MG63 (cell line): ENCODE data around the gene ZDHHC24. TPM values are rescaled to one million over a fixed set of nuclear protein-coding genes. Genes with fewer than 3 reads are reported as not detected.
A peak's percentile ranks its signal among the peaks of the same experiment; 100 is the strongest.
"Not testable (repeated sequence)": the region's sequence is repeated elsewhere in the genome, so short reads cannot be mapped to it uniquely, and the experiment has no call there.

Experiments
- DNase-seq: peaks from one replicate; pipeline ENCODE4 v3.0.0-alpha.2; 2020
- H3K27me3 ChIP-seq: fragments of 250-450 bp; sonication (Bioruptor Pico); 2 replicates; pipeline ENCODE4 v1.5.1; 2020; ENCODE audit warnings: mild to moderate bottlenecking, moderate library complexity
- H3K36me3 ChIP-seq: fragments of 250-450 bp; sonication (Bioruptor Pico); 2 replicates; pipeline ENCODE4 v1.5.1; 2020; ENCODE audit warnings: mild to moderate bottlenecking, moderate library complexity
- H3K4me3 ChIP-seq: fragments of 250-450 bp; sonication (Bioruptor Pico); 2 replicates; pipeline ENCODE4 v1.5.1; 2020; ENCODE audit warnings: mild to moderate bottlenecking, moderate library complexity
- H3K9me3 ChIP-seq: fragments of 250-450 bp; sonication (Bioruptor Pico); 2 replicates; pipeline ENCODE4 v1.5.1; 2020; ENCODE audit warnings: mild to moderate bottlenecking, moderate library complexity
- total RNA-seq: library from RNA; depleted of rRNA; stranded (reverse); fragments of >200 nt; shearing (Covaris generic); gene quantifications from 2 replicates; pipeline ENCODE4 v1.2.3, GENCODE V29; 2014; ENCODE audit warnings: low replicate concordance

ZDHHC24 gene
- total RNA-seq, 1 experiment from 2014 or later, result 22.9 TPM

DNA sequence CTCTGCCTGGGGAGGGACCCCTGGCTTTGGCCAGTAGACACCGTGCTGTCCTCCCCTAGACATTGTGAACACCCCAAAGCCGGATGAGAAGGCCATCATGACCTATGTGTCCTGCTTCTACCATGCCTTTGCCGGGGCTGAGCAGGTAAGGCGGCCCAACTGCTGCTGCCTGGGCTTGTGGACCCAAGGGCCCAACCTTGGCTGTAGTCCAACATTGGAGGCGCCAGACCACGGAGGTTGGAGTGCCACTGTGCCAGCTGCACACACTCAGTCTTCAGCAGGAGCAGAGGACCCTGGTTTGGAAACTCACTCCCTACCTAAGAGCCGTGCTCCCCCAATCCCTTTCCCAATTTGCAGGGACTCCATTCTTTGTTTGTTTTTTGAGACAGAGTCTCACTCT, 10.2 kb upstream of the ZDHHC24 start:
- Histone ChIP-seq H3K9me3 (no peaks in the 10 kb centered on the region), H3K27me3 (no peaks in the 10 kb centered on the region), H3K4me3 (no peak overlapping the region), H3K36me3 (no peaks in the 10 kb centered on the region)
- DNase-seq, result no peak

DNA sequence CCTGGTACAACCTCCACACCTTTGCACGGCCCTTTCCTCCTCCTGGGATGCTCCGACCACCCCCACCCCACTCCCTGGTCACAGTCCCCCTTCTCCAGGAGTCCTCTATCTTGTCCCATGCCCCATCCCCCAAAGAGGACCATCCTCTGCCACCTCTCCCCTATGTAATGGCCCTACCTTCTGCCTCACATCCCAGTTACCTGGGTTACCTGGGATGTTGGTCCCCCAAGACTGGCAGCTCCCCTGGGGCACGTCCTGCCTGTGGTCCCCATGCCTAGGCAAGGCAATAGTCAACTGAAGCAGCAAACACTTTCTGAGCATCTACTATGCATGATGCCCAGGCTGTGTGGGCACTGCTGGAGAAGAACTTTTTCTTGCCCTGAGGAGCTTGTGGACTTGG, 9.6 kb upstream of the ZDHHC24 start:
- DNase-seq, result no peak

DNA sequence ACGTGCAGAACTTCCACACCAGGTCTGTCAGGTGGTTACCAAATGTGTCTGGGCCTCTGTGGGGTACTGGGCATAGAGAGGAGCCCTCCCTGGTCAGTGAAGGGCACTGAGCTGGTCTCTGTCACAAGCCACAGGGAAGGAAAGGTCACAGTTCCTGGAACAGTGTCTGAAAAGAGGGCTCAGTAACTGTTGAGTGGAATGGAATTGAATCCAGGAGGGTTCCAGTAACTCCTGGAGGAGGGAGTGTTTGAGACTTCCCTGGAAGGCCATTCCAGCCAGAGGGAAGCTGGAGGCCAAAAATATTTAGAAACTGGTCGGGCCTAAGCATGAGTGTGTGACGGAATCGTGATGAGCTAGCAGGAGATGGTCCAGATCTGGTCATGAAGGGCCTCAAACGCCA, 8.8 kb upstream of the ZDHHC24 start:
- H3K27me3 ChIP-seq, result no peaks in the 10 kb centered on the region
- no peak for DNase-seq

More for the DNA sequence above, 9.6 kb upstream of the ZDHHC24 start:
- no peaks in the 10 kb centered on the region for H3K9me3 ChIP-seq
- no peaks in the 10 kb centered on the region for H3K36me3 ChIP-seq
- H3K4me3 ChIP-seq, result no peak overlapping the region
- H3K27me3 ChIP-seq, result no peaks in the 10 kb centered on the region

DNA sequence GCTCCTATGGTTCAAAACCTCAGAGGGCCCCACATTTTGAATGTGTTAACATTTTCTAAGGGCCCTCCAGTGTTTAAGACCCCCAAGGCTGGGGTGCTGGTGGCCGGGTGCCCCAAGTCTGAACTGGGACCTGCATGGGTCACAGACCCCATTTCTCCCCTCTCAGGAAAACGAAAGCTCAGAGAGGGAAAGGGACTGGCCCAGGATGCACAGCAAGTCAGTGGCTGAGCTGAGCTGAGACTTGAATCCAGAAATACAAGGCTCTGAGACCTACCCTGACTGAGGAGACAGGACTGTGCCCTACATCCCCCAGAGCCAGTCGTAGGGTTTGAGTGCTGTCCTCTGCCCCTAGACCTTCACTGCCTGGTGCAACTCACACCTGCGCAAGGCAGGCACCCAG, 5.0 kb upstream of the ZDHHC24 start:
- no peak for DNase-seq
- H3K27me3 ChIP-seq, result no peaks in the 10 kb centered on the region
- no peak overlapping the region for H3K4me3 ChIP-seq
- no peaks in the 10 kb centered on the region for H3K9me3 ChIP-seq
- H3K36me3 ChIP-seq, result no peaks in the 10 kb centered on the region

More for the DNA sequence above, 8.8 kb upstream of the ZDHHC24 start:
- H3K4me3 ChIP-seq, result no peak overlapping the region
- no peaks in the 10 kb centered on the region for H3K9me3 ChIP-seq
- H3K36me3 ChIP-seq, result no peaks in the 10 kb centered on the region

DNA sequence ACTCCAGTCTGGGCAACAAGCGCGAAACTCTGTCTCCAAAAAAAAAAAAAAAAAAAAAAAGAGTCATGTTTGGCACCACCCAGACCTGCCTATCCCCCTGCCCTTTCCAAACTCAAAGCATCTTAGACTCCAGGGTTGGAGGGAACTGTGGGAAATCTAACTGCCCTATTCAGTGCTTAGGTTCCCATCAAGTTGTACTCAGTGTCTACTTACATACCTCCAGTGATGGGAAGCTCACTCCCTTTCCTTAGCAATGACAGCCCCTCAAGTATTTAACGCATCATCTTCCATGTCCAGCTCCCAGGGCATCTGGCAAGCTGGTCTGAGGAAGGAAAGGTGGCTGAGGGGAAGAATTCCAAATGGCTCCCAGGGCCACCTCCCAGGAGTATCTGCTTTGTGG, 3.8 kb upstream of the ZDHHC24 start:
- H3K36me3 ChIP-seq, result no peaks in the 10 kb centered on the region
- no peak for DNase-seq
- no peak overlapping the region for H3K4me3 ChIP-seq
- H3K9me3 ChIP-seq, result no peaks in the 10 kb centered on the region
- H3K27me3 ChIP-seq, result no peaks in the 10 kb centered on the region

DNA sequence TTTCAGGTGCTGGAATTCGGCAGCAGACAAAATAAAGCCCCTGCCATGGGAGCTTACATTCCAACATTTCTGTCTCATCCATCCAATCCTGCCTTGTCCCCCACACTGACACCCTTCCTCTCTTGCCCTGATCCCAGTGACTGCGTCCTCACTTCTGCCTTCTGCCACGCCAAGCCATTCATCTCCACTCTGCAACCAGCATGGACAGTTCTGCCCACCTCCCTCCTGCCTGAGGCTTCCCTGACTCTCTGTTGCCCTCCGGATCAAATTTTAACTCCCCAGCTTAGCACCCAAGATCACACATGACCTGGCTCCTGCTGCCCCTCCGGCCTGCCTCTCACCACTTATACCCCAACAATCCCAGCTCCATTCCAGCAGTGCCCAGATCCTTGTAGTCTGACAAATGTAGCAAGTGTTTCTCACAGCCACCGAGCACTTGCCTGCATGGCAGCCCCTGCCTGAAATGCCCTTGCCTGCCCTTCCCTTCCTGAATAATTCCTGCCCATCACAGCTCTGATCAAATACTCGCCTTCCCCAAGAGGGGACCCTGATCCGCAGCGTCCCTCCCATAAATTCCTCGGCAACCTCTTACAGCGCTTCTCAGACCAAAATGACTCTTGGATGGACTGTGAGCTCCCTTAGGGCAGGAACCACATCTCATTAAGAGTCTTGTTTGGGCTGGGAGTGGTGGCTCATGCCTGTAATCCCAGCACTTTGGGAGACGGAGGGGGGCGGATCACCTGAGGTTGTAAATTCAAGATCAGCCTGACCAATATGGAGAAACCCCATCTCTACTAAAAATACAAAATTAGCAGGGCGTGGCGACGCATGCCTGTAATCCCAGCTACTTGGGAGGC, 3.2 kb upstream of the ZDHHC24 start:
- DNase-seq, result no peak
- no peak overlapping the region for H3K4me3 ChIP-seq
- H3K27me3 ChIP-seq, result no peaks in the 10 kb centered on the region

DNA sequence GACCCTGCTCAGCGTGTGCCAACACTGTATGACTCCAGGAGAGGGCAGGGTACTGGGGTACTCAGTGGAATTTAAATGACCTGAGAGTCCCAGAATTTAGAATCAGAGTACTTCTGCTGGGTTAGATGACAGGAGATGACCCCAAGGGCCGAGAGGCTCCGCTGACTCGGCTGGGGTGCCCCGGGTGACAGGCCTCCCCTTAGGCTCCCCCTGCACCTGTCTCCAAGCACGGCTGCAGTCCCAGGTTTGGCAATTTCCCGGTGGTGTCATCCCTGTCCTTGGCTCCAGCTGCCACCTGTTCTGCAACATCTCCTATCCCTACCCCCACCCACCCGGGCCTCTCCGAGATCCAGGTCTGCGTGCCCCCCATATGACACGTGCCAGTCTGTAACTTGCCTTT, 2.2 kb upstream of the ZDHHC24 start:
- H3K9me3 ChIP-seq, result no peaks in the 10 kb centered on the region
- no peak overlapping the region for H3K4me3 ChIP-seq
- no peaks in the 10 kb centered on the region for H3K36me3 ChIP-seq
- no peaks in the 10 kb centered on the region for H3K27me3 ChIP-seq
- DNase-seq, result no peak

More for the DNA sequence above, 3.2 kb upstream of the ZDHHC24 start:
- Histone ChIP-seq H3K36me3 (no peaks in the 10 kb centered on the region), H3K9me3 (no peaks in the 10 kb centered on the region)

DNA sequence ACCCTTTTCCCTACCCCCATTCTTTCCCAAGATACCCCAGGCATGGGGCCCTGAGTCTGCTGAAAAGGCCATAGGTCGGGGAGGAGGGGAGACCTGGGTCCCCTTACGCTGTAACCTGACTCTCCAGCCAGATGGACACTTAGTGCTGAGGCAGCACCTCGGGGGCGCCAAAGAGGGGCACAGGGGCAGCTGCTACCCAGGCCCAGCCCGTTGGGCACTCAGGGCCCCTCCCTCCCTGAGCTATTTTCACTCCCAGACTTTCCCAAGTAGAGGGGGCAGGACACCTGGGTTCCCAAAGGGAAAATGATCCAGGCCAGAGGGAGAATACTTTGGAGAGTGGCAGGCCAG, 1.8 kb upstream of the ZDHHC24 start:
- Histone ChIP-seq H3K4me3 (no peak overlapping the region), H3K36me3 (no peaks in the 10 kb centered on the region), H3K27me3 (no peaks in the 10 kb centered on the region), H3K9me3 (no peaks in the 10 kb centered on the region)
- DNase-seq, result no peak

DNA sequence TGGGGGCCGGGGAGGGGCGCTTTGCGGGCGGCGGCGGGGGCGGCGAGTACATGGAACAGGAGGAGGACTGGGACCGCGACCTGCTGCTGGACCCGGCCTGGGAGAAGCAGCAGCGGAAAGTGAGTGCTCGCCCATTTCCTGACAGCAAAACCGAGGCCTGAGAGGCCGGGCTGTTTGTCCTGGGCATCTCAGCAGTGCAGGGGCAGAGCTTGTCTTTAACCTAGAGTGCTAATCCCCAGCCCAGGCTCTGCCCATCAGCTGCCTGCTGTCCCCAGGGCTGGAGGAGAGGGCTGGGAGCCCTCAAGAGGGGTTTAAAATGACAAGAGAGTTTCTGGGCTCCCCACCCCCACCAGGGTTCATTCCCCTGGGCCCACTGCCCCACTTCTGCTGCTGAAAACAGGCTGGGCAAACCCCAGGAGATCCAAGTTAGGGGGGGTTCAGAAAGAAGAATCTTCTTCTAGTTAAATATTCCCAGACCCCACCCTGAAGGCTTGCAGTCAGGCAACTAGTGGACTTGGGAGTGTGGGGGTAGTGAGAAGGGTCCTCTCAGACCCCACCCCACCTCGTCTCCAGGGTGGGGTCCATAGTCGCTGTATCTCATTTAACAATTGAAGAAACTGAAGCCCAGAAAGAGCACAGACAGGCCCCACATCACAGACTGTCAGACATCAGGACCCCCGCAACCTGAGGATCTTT, 1.3 kb upstream of the ZDHHC24 start:
- DNase-seq, result no peak
- H3K27me3 ChIP-seq, result no peaks in the 10 kb centered on the region
- no peaks in the 10 kb centered on the region for H3K9me3 ChIP-seq
- no peaks in the 10 kb centered on the region for H3K36me3 ChIP-seq
- no peak overlapping the region for H3K4me3 ChIP-seq

DNA sequence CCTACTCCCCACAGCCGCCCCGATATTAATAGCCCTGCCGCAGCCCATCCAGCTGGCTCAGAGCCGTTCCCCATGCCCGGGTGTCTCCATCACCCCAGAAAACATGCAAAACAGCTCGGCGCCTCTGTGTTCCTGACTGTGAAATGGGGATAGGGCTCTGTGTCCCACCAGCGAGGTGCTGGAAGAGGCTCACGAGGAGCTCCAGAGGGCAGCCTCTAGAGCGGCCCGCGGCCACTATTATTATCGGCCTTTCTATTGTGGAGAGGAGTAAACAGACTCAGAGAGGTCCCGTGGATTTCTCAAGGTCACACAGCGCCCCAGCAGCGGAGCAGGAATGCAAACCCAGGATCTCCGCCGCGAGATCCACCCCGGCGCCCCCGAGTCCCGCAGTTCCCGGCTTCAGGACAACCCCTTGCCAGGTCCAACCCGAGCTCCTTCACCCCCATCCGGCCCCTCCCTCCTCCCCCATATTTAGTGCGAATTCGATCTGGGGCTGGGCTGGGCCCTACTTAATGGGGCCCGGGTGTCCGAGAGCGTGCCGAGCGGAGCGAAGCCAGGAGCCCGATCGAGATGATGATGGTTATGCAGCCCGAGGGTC, 619 bp upstream of the ZDHHC24 start, which contains the start of gene ACTN3:
Gene ACTN3, plus strand, starts transcription at position 536 of the 598 bp plus-strand sequence. Its CDS starts 35 bp downstream, at position 571.
- no peaks in the 10 kb centered on the region; the same call in 1 of the 2 replicates for H3K36me3 ChIP-seq
- H3K4me3 ChIP-seq, result peak within 1 kb of the TSS; percentile 73
- H3K27me3 ChIP-seq, result no peaks in the 10 kb centered on the region
- DNase-seq, result no peak
- no peaks in the 10 kb centered on the region for H3K9me3 ChIP-seq

DNA sequence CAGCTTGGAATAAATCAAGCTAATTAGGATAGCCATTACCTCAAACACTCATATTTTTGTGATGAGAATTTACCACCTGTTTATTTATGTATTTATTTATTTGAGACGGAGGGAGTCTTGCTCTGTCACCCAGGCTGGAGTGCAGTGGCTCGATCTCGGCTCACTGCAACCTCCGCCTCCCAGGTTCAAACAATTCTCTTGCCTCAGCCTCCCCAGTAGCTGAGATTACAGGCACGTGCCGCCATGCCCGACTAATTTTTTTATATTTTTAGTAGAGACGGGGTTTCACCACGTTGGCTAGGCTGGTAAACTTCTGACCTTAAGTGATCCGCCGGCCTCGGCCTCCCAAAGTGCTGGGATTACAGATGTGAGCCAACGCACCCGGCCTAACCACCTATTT, 896 bp downstream of the ZDHHC24 start:
- H3K27me3 ChIP-seq, H3K9me3 ChIP-seq, H3K36me3 ChIP-seq, DNase-seq: not testable (repeated sequence)
- H3K4me3 ChIP-seq, result peak overlapping the region; percentile 73

DNA sequence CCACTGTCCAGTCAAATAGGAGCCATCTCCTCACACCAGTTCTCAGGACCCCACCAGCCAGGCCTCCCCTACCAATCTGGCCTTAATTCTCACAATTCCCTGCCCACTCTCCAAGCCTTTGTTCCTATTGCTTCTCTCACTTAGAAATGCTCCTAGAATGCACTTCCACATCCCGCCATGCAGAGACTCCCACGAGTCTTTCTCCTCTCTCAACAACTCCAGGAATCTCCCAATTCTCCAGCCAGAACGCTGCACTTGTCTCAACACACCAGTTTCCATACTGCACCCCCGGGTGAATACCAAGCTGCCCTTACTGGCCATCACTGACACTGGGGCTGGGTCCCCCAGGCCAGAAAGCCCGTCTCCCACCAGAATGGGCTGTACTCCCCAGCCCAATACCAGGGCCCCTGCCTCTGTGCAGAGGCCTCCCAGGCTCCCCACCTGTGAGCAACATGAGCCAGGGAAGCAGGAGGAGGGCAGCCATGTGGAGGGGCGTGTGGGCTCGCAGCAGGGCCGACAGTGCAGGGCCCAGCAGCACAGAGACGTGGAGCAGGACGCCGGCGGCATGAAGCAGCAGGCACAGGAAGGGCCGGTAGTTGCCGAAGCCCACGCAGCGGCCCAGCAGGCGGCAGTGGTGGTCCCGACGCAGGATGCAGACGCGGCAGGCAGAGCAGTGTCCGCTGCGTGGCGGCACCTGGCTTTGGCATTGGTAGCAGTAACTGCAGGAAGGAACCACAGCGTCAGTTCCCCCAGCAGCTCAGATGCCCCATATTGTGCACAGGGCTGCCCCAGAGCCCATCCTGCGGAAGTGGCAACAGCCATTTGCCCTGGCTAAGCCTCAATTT, 2.4 kb downstream of the ZDHHC24 start:
- DNase-seq, result no peak
- Histone ChIP-seq H3K27me3 (no peaks in the 10 kb centered on the region), H3K36me3 (no peaks in the 10 kb centered on the region; the same call in 1 of the 2 replicates), H3K9me3 (no peaks in the 10 kb centered on the region), H3K4me3 (no peak overlapping the region)

DNA sequence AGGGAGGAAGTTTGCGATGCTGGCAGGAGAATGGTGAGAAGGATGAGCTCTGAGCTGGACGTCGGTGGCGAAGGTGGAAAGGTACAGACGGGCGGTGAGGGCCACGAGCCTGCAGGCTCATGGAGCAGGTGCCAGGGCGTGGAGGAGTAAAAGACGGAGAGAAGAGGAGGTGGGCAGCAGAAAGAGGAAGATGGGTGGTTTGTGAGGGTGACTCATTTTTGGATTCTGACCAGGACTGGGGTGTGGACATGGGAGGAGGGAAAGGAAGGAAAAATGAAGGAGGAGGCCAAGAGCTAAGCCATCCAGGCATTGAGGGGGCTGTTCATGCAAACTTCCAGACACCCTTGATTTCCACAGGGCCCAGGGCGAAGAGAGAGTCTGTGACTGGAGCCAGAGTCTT, 3.5 kb downstream of the ZDHHC24 start:
- Histone ChIP-seq H3K27me3 (no peaks in the 10 kb centered on the region), H3K4me3 (no peak overlapping the region), H3K36me3 (no peaks in the 10 kb centered on the region; the same call in 1 of the 2 replicates), H3K9me3 (no peaks in the 10 kb centered on the region)
- peak; percentile 28 for DNase-seq

DNA sequence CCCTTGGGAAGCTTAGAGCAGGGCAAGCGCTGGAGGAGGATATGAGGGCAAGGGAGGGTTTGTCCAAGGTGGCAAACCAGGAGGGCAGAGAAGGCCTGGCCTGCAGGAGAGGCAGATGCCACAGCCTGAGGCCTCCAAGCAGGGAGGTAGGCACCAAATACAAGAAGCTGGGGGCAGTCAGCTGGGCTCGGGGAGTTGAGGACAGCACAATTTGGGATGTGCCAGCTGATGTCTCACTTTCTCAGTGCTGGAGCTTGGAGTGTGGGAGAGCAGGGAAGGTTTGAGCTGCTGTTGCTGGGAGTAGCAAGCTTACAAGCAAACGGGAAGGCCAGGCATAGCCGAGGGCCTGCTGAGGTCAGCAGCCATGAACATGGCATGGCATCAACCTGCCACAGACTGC, 4.0 kb downstream of the ZDHHC24 start:
- DNase-seq, result no peak
- no peak overlapping the region for H3K4me3 ChIP-seq

DNA sequence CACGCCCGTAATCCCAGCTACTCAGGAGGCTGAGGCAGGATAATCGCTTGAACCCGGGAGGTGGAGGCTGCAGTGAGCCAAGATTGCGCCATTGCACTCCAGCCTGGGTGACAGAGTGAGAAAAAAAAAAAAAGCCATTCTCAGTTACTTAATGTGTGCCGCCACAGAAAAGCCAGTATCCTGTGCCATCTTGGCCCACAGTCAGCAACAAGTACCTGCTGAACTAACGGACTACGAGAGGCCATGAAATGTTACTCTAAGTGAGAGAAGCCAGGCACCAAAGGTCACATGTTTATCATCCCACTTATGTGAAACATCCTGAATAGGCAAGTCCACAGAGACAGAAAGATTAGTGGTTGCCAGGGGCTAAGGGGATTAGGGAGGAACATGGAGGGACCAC, 5.2 kb downstream of the ZDHHC24 start:
- not testable (repeated sequence) for DNase-seq, H3K36me3 ChIP-seq, H3K9me3 ChIP-seq, H3K27me3 ChIP-seq, H3K4me3 ChIP-seq

More for the DNA sequence above, 4.0 kb downstream of the ZDHHC24 start:
- H3K36me3 ChIP-seq, result no peaks in the 10 kb centered on the region; the same call in 1 of the 2 replicates
- H3K9me3 ChIP-seq, result no peaks in the 10 kb centered on the region
- no peaks in the 10 kb centered on the region for H3K27me3 ChIP-seq

DNA sequence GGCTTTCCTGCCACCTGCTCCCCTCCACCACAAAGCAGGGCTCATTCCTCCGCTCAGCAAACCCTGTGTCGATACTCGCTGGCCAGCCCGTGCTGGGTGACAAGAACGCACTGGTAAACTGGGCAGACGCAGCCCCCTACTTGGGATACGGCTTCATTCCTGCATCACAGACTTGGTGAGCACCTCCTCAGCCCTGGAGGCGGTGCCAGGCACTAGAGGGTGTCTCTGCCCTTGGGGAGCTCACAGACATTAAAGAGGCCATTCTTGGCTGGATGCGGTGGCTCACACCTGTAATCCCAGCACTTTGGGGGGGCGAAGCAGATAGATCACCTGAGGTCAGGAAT, 6.0 kb downstream of the ZDHHC24 start:
- no peaks in the 10 kb centered on the region for H3K27me3 ChIP-seq
- H3K4me3 ChIP-seq, result no peak overlapping the region
- H3K36me3 ChIP-seq, result no peaks in the 10 kb centered on the region; the same call in 1 of the 2 replicates
- H3K9me3 ChIP-seq, result no peaks in the 10 kb centered on the region
- no peak for DNase-seq
